CD4-positive, alpha-beta memory T cell (primary cell): ENCODE data around the gene OR5H2. TPM values are rescaled to one million over a fixed set of nuclear protein-coding genes. Genes with fewer than 3 reads are reported as not detected.

ENCODE experiments used
- CTCF ChIA-PET: fragments of 350-600 bp; sonication (Branson Sonifier 250); formaldehyde crosslinking; loops from one replicate; lab custom pipeline; 2021; ENCODE audit warnings: inconsistent platforms; ENCODE audit not compliant: partially characterized antibody; lab: Charles Lee
- POLR2A ChIA-PET: fragments of 350-600 bp; sonication (Branson Sonifier 250); formaldehyde crosslinking; loops from one replicate; lab custom pipeline; 2021; ENCODE audit not compliant: partially characterized antibody; lab: Charles Lee
- DNase-seq, 5 donors: peaks; one replicate each; pipeline versions ENCODE4 v3.0.0 to v3.0.0-alpha.2; 2020 to 2022; ENCODE audit warnings: mixed read lengths in 1 of 5
- H3K27ac ChIP-seq: one replicate; pipeline ENCODE4 v1.7.0; 2013; ENCODE audit warnings: low read depth, low read length
- H3K27me3 ChIP-seq: 2 replicates; pipeline ENCODE4 v1.7.0; 2013; ENCODE audit warnings: mild to moderate bottlenecking, low read length, moderate library complexity; ENCODE audit not compliant: insufficient read depth
- H3K36me3 ChIP-seq: 2 replicates; pipeline ENCODE4 v1.7.0; 2013; ENCODE audit warnings: mild to moderate bottlenecking, low read length, moderate library complexity; ENCODE audit not compliant: insufficient read depth
- H3K4me1 ChIP-seq: 2 replicates; pipeline ENCODE4 v1.7.0; 2013; ENCODE audit warnings: mild to moderate bottlenecking, low read length, moderate library complexity; ENCODE audit not compliant: insufficient read depth
- H3K4me3 ChIP-seq, 2 donors: one replicate each; pipeline ENCODE4 v1.7.0; 2013; ENCODE audit warnings: low read length in 2 of 2, mild to moderate bottlenecking in 1 of 2
- H3K9me3 ChIP-seq, 2 donors: one replicate each; pipeline ENCODE4 v1.7.0; 2013; ENCODE audit warnings: low read length in 2 of 2, control low read depth in 1 of 2; ENCODE audit not compliant: control insufficient read depth in 1 of 2
- H3K27ac Mint-ChIP-seq, 7 donors: one replicate each; pipeline ENCODE4 v1.8.0; 2020 to 2021; ENCODE audit warnings: mixed read lengths in 7 of 7, mild to moderate bottlenecking in 6 of 7, inconsistent platforms in 3 of 7, moderate library complexity in 3 of 7
- H3K27me3 Mint-ChIP-seq, 2 donors: one replicate each; pipeline ENCODE4 v1.8.0; 2020 to 2021; ENCODE audit warnings: mixed read lengths in 2 of 2
- H3K36me3 Mint-ChIP-seq, 2 donors: one replicate each; pipeline ENCODE4 v1.8.0; 2020 to 2021; ENCODE audit warnings: mixed read lengths in 2 of 2, inconsistent platforms in 1 of 2, mild to moderate bottlenecking in 1 of 2
- H3K4me1 Mint-ChIP-seq, 4 donors: one replicate each; pipeline ENCODE4 v1.8.0; 2020 to 2021; ENCODE audit warnings: mixed read lengths in 4 of 4, mild to moderate bottlenecking in 1 of 4
- H3K4me3 Mint-ChIP-seq, 8 donors: one replicate each; pipeline ENCODE4 v1.8.0; 2020 to 2021; ENCODE audit warnings: mixed read lengths in 8 of 8, mild to moderate bottlenecking in 7 of 8, moderate library complexity in 6 of 8, inconsistent platforms in 3 of 8
- H3K9me3 Mint-ChIP-seq, 8 donors: one replicate each; pipeline ENCODE4 v1.8.0; 2020 to 2021; ENCODE audit warnings: mixed read lengths in 8 of 8, mild to moderate bottlenecking in 5 of 8, inconsistent platforms in 3 of 8, moderate library complexity in 1 of 8
- intact Hi-C: fragments of 100-400 bp; cut with micrococcal nuclease; formaldehyde crosslinking; loops from one replicate; pipeline ENCODE4 v1.15.1; 2023
- polyA plus RNA-seq, 2 donors: library from polyadenylated mRNA; unstranded; fragments of 300-500 nt; fragmentation: Illumina TruSeq; gene quantifications; one replicate each; pipeline ENCODE4 v1.2.3, GENCODE V29; 2021
- total RNA-seq, 2 experiments: library from RNA; stranded (reverse); gene quantifications; one replicate each; pipeline ENCODE4 v1.2.3, GENCODE V29; 2021

Gene OR5H2
- total and polyA plus RNA-seq, 4 experiments from 2014 or later, result not detected

GRCh38 chr3:98322101-98322500 lies 39.8 kb downstream of the OR5H2 start:
- H3K4me3 Mint-ChIP-seq, result no peak overlapping the region
- peaks cover 0 to 2% (median 0%) of the 10 kb centered on the region in 8 donors for H3K9me3 Mint-ChIP-seq
- no peaks in the 10 kb centered on the region for H3K36me3 Mint-ChIP-seq
- H3K4me3 ChIP-seq, result no peak overlapping the region
- DNase-seq, result no peak
- H3K36me3 ChIP-seq, result no peaks in the 10 kb centered on the region
- H3K27me3 ChIP-seq, result no peaks in the 10 kb centered on the region
- H3K27ac ChIP-seq, result no peak overlapping the region
- ChIA-PET CTCF (no interaction called here), POLR2A (no interaction called here)
- H3K27me3 Mint-ChIP-seq, result peaks cover 2 to 3% of the 10 kb centered on the region in 2 donors
- no peaks in the 10 kb centered on the region for H3K4me1 ChIP-seq
- no peaks in the 10 kb centered on the region for H3K9me3 ChIP-seq
- intact Hi-C loops, result no loop called here
- no peaks in the 10 kb centered on the region for H3K4me1 Mint-ChIP-seq
- H3K27ac Mint-ChIP-seq, result no peak overlapping the region

GRCh38 chr3:98322686-98323085 lies 40.4 kb downstream of the OR5H2 start:
- Mint-ChIP-seq H3K36me3 (no peaks in the 10 kb centered on the region), H3K4me3 (no peak overlapping the region), H3K27ac (no peak overlapping the region), H3K27me3 (peaks cover 2 to 3% of the 10 kb centered on the region in 2 donors), H3K9me3 (peaks cover 0 to 2% (median 0%) of the 10 kb centered on the region in 8 donors), H3K4me1 (no peaks in the 10 kb centered on the region)
- Histone ChIP-seq H3K27me3 (no peaks in the 10 kb centered on the region), H3K4me1 (no peaks in the 10 kb centered on the region), H3K4me3 (no peak overlapping the region), H3K27ac (no peak overlapping the region), H3K9me3 (no peaks in the 10 kb centered on the region), H3K36me3 (no peaks in the 10 kb centered on the region)
- ChIA-PET POLR2A (no interaction called here), CTCF (no interaction called here)
- no peak for DNase-seq
- intact Hi-C loops, result no loop called here

- Mint-ChIP-seq H3K4me1 (no peaks in the 10 kb centered on the region), H3K27ac (no peak overlapping the region), H3K36me3 (no peaks in the 10 kb centered on the region), H3K9me3 (peaks cover 0 to 2% (median 0%) of the 10 kb centered on the region in 8 donors), H3K27me3 (peaks cover 2 to 3% of the 10 kb centered on the region in 2 donors), H3K4me3 (no peak overlapping the region)
- DNase-seq, result no peak
- H3K4me1 ChIP-seq, result no peaks in the 10 kb centered on the region
- intact Hi-C loops, result no loop called here
- POLR2A ChIA-PET, result no interaction called here
- H3K27ac ChIP-seq, result no peak overlapping the region
- H3K4me3 ChIP-seq, result no peak overlapping the region
- H3K27me3 ChIP-seq, result no peaks in the 10 kb centered on the region
- H3K9me3 ChIP-seq, result no peaks in the 10 kb centered on the region
- no peaks in the 10 kb centered on the region for H3K36me3 ChIP-seq
- CTCF ChIA-PET, result no interaction called here
These were observed 41.1 kb downstream of the OR5H2 start for GRCh38 chr3:98323425-98323824.

GRCh38 chr3:98325055-98325454 lies 42.8 kb downstream of the OR5H2 start:
- H3K36me3 Mint-ChIP-seq, result no peaks in the 10 kb centered on the region
- no peak overlapping the region for H3K4me3 Mint-ChIP-seq
- Histone ChIP-seq H3K9me3 (no peaks in the 10 kb centered on the region), H3K4me1 (no peaks in the 10 kb centered on the region), H3K4me3 (no peak overlapping the region), H3K27me3 (no peaks in the 10 kb centered on the region), H3K27ac (no peak overlapping the region), H3K36me3 (no peaks in the 10 kb centered on the region)
- ChIA-PET CTCF (no interaction called here), POLR2A (no interaction called here)
- no peak overlapping the region for H3K27ac Mint-ChIP-seq
- no peak for DNase-seq
- H3K27me3 Mint-ChIP-seq, result peaks cover 3 to 8% of the 10 kb centered on the region in 2 donors
- peaks cover 0 to 4% (median 2%) of the 10 kb centered on the region in 4 donors for H3K4me1 Mint-ChIP-seq
- intact Hi-C loops, result no loop called here
- H3K9me3 Mint-ChIP-seq, result no peaks in the 10 kb centered on the region

GRCh38 chr3:98326105-98326893 lies 44.0 kb downstream of the OR5H2 start:
- H3K27ac Mint-ChIP-seq, result peak overlapping the region in 1 of 7 donors; percentile 30
- H3K4me1 Mint-ChIP-seq, result peaks cover 0 to 4% (median 2%) of the 10 kb centered on the region in 4 donors
- peaks cover 3 to 8% of the 10 kb centered on the region in 2 donors for H3K27me3 Mint-ChIP-seq
- no peak overlapping the region for H3K4me3 Mint-ChIP-seq
- Histone ChIP-seq H3K4me1 (no peaks in the 10 kb centered on the region), H3K36me3 (no peaks in the 10 kb centered on the region), H3K9me3 (no peaks in the 10 kb centered on the region), H3K27ac (no peak overlapping the region), H3K27me3 (no peaks in the 10 kb centered on the region), H3K4me3 (no peak overlapping the region)
- H3K9me3 Mint-ChIP-seq, result no peaks in the 10 kb centered on the region
- no peak for DNase-seq
- ChIA-PET CTCF (interaction anchor here (1.1 kb wide), 1 partner anchor 287 kb away, joined by 4 read pairs; no protein-coding TSS in a partner anchor), POLR2A (no interaction called here)
- no peaks in the 10 kb centered on the region for H3K36me3 Mint-ChIP-seq
- intact Hi-C loops, result loop anchor here (2.0 kb wide), 1 partner anchor 527 kb away; no protein-coding TSS in a partner anchor

- CTCF ChIA-PET, result no interaction called here
- Mint-ChIP-seq H3K36me3 (no peaks in the 10 kb centered on the region), H3K4me3 (no peak overlapping the region), H3K27me3 (peaks cover 3 to 9% of the 10 kb centered on the region in 2 donors), H3K4me1 (peaks cover 0 to 4% (median 2%) of the 10 kb centered on the region in 4 donors), H3K9me3 (no peaks in the 10 kb centered on the region), H3K27ac (no peak overlapping the region)
- no peak overlapping the region for H3K27ac ChIP-seq
- H3K36me3 ChIP-seq, result no peaks in the 10 kb centered on the region
- no peak overlapping the region for H3K4me3 ChIP-seq
- H3K27me3 ChIP-seq, result no peaks in the 10 kb centered on the region
- H3K9me3 ChIP-seq, result no peaks in the 10 kb centered on the region
- no peaks in the 10 kb centered on the region for H3K4me1 ChIP-seq
- intact Hi-C loops, result loop anchor here (2.0 kb wide), 1 partner anchor 528 kb away; no protein-coding TSS in a partner anchor
- no peak for DNase-seq
- POLR2A ChIA-PET, result no interaction called here
These were observed 44.6 kb downstream of the OR5H2 start for GRCh38 chr3:98326945-98327344.

GRCh38 chr3:98328933-98329332 lies 46.6 kb downstream of the OR5H2 start:
- H3K36me3 ChIP-seq, result no peaks in the 10 kb centered on the region
- Mint-ChIP-seq H3K27me3 (peaks cover 9 to 10% of the 10 kb centered on the region in 2 donors), H3K4me3 (no peak overlapping the region), H3K36me3 (no peaks in the 10 kb centered on the region), H3K27ac (no peak overlapping the region), H3K9me3 (no peaks in the 10 kb centered on the region), H3K4me1 (peaks cover 0 to 4% (median 2%) of the 10 kb centered on the region in 4 donors)
- no peak overlapping the region for H3K4me3 ChIP-seq
- H3K27ac ChIP-seq, result no peak overlapping the region
- no peak for DNase-seq
- ChIA-PET CTCF (interaction anchor here (0.7 to 3.8 kb wide), 12 partner anchors 10 to 290 kb away, joined by 3 to 43 read pairs (median 4); no protein-coding TSS in a partner anchor), POLR2A (interaction anchor here (0.8 to 0.9 kb wide), 2 partner anchors 224 to 289 kb away, joined by 3 read pairs; no protein-coding TSS in a partner anchor)
- H3K9me3 ChIP-seq, result no peaks in the 10 kb centered on the region
- H3K4me1 ChIP-seq, result no peaks in the 10 kb centered on the region
- H3K27me3 ChIP-seq, result no peaks in the 10 kb centered on the region
- intact Hi-C loops, result loop anchor here (1.0 kb wide), 3 partner anchors 141 to 536 kb away; no protein-coding TSS in a partner anchor
